ENCODE data around the gene STK26.

STK26 gene

GRCh38 chrX:132101799-132102198, 78.7 kb downstream of the STK26 start:
- no peaks in the 10 kb centered on the region for H3K9me2 ChIP-seq (ENCODE audit: low read depth, low read length)
- no peak overlapping the region for H3K27ac ChIP-seq (ENCODE audit: low read depth, low read length, poor library complexity, severe bottlenecking)
- H3K4me3 ChIP-seq (ENCODE audit: low read depth, low read length, poor library complexity, severe bottlenecking), result no peak overlapping the region
- no peaks in the 10 kb centered on the region for H3K9me3 ChIP-seq (ENCODE audit: low read length)
- no peak overlapping the region for H3K9ac ChIP-seq (ENCODE audit: low read length)
- no peak overlapping the region for H3K4me2 ChIP-seq (ENCODE audit: low read length)
- no peaks in the 10 kb centered on the region for H3K79me2 ChIP-seq (ENCODE audit: insufficient read depth, low read length)
- H2AFZ ChIP-seq (ENCODE audit: low read length), result no peak overlapping the region
- no peak for TF ChIP-seq EZH2 (IDR thresholded peaks at IDR 0.05; ENCODE audit: borderline replicate concordance, low read length)
- TF ChIP-seq, protein P1, sequence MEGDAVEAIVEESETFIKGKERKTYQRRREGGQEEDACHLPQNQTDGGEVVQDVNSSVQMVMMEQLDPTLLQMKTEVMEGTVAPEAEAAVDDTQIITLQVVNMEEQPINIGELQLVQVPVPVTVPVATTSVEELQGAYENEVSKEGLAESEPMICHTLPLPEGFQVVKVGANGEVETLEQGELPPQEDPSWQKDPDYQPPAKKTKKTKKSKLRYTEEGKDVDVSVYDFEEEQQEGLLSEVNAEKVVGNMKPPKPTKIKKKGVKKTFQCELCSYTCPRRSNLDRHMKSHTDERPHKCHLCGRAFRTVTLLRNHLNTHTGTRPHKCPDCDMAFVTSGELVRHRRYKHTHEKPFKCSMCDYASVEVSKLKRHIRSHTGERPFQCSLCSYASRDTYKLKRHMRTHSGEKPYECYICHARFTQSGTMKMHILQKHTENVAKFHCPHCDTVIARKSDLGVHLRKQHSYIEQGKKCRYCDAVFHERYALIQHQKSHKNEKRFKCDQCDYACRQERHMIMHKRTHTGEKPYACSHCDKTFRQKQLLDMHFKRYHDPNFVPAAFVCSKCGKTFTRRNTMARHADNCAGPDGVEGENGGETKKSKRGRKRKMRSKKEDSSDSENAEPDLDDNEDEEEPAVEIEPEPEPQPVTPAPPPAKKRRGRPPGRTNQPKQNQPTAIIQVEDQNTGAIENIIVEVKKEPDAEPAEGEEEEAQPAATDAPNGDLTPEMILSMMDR (IDR thresholded peaks at IDR 0.05; ENCODE audit: low read length), result no peak
- H4K20me1 ChIP-seq (ENCODE audit: insufficient read depth, low read length), result no peaks in the 10 kb centered on the region
- H3F3A ChIP-seq (ENCODE audit: insufficient read depth, low read length), result no peaks in the 10 kb centered on the region
- H3K4me1 ChIP-seq (ENCODE audit: insufficient read depth, low read length, severe bottlenecking), result no peaks in the 10 kb centered on the region
- no peaks in the 10 kb centered on the region for H3K36me3 ChIP-seq (ENCODE audit: insufficient read depth, low read length)
- no peaks in the 10 kb centered on the region for H3K27me3 ChIP-seq (ENCODE audit: insufficient read depth, low read length)

DNA sequence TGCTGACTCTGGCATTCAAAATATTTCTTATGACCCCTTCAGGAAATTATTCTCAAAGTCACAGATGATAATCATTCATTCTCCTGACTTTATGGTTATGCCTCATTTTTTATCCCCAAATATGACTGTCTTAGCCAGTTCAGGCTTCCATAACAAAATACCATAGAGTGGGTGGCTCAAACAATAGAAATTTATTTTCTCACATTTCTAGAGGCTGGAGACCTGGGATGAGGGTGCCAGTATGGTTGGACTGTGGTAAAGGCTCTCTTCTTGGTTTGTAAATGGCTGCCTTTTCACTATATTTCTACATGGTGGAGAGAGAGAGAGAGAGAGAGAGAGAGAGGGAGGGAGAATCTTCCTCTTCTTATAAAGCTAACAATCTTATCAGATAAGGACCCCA, 84.2 kb downstream of the STK26 start:
- Histone ChIP-seq H3K9ac (ENCODE audit: low read length) (no peak overlapping the region), H2AFZ (ENCODE audit: low read length) (no peak overlapping the region), H3K4me2 (ENCODE audit: low read length) (no peak overlapping the region), H3K9me2 (ENCODE audit: low read depth, low read length) (no peaks in the 10 kb centered on the region), H3K27ac (ENCODE audit: low read depth, low read length, poor library complexity, severe bottlenecking) (no peak overlapping the region), H4K20me1 (ENCODE audit: insufficient read depth, low read length) (no peaks in the 10 kb centered on the region), H3K9me3 (ENCODE audit: low read length) (no peaks in the 10 kb centered on the region), H3F3A (ENCODE audit: insufficient read depth, low read length) (no peaks in the 10 kb centered on the region), H3K36me3 (ENCODE audit: insufficient read depth, low read length) (no peaks in the 10 kb centered on the region), H3K79me2 (ENCODE audit: insufficient read depth, low read length) (no peaks in the 10 kb centered on the region), H3K27me3 (ENCODE audit: insufficient read depth, low read length) (no peaks in the 10 kb centered on the region), H3K4me3 (ENCODE audit: low read depth, low read length, poor library complexity, severe bottlenecking) (no peak overlapping the region), H3K4me1 (ENCODE audit: insufficient read depth, low read length, severe bottlenecking) (no peaks in the 10 kb centered on the region)
- TF ChIP-seq, protein P1 (IDR thresholded peaks at IDR 0.05; ENCODE audit: low read length), result no peak
- no peak for TF ChIP-seq EZH2 (IDR thresholded peaks at IDR 0.05; ENCODE audit: borderline replicate concordance, low read length)

- Histone ChIP-seq H3K9me3 (ENCODE audit: low read length) (no peaks in the 10 kb centered on the region), H3F3A (ENCODE audit: insufficient read depth, low read length) (no peaks in the 10 kb centered on the region), H3K4me3 (ENCODE audit: low read depth, low read length, poor library complexity, severe bottlenecking) (no peak overlapping the region), H3K27ac (ENCODE audit: low read depth, low read length, poor library complexity, severe bottlenecking) (no peak overlapping the region), H3K27me3 (ENCODE audit: insufficient read depth, low read length) (no peaks in the 10 kb centered on the region), H3K4me1 (ENCODE audit: insufficient read depth, low read length, severe bottlenecking) (peaks cover 3% of the 10 kb centered on the region), H3K9ac (ENCODE audit: low read length) (no peak overlapping the region), H3K4me2 (ENCODE audit: low read length) (no peak overlapping the region), H4K20me1 (ENCODE audit: insufficient read depth, low read length) (no peaks in the 10 kb centered on the region), H3K36me3 (ENCODE audit: insufficient read depth, low read length) (no peaks in the 10 kb centered on the region), H2AFZ (ENCODE audit: low read length) (no peak overlapping the region), H3K79me2 (ENCODE audit: insufficient read depth, low read length) (no peaks in the 10 kb centered on the region), H3K9me2 (ENCODE audit: low read depth, low read length) (no peaks in the 10 kb centered on the region)
- TF ChIP-seq, protein P1 (IDR thresholded peaks at IDR 0.05; ENCODE audit: low read length), result no peak
- no peak for TF ChIP-seq EZH2 (IDR thresholded peaks at IDR 0.05; ENCODE audit: borderline replicate concordance, low read length)
These were observed 91.5 kb downstream of the STK26 start for GRCh38 chrX:132114607-132115006.
